GM12891 (cell line): Measurements from ENCODE around the gene CMTM6.

Experiments used
- DNase-seq: peaks from one replicate; pipeline ENCODE4 v3.0.0; 2011; ENCODE audit warnings: low spot score; ENCODE audit not compliant: insufficient read length
- FAIRE-seq: peaks from 2 replicates; lab custom pipeline; 2011; peaks lifted over from hg19 to GRCh38; lab: Jason Lieb, UNC
- PAX5 ChIP-seq: IDR thresholded peaks from 2 replicates; pipeline ENCODE4 v1.6.1; 2011; ENCODE audit warnings: low read length, moderate library complexity, mild to moderate bottlenecking; ENCODE audit not compliant: insufficient read depth, severe bottlenecking
- POLR2A ChIP-seq: IDR thresholded peaks from 2 replicates; pipeline ENCODE4 v1.6.1; 2011; ENCODE audit warnings: low read depth, low read length, control low read depth
- POLR2AphosphoS5 ChIP-seq: IDR thresholded peaks from 2 replicates; pipeline ENCODE4 v1.6.1; 2011; ENCODE audit warnings: low read depth, low read length, control low read depth
- POU2F2 ChIP-seq: IDR thresholded peaks from 2 replicates; pipeline ENCODE4 v1.6.1; 2011; ENCODE audit warnings: low read depth, mild to moderate bottlenecking, control low read depth, low read length, moderate library complexity
- SPI1 ChIP-seq: IDR thresholded peaks from 2 replicates; pipeline ENCODE4 v1.6.1; 2011; ENCODE audit warnings: low read depth, low read length, control low read depth
- TAF1 ChIP-seq: IDR thresholded peaks from 2 replicates; pipeline ENCODE4 v1.6.1; 2011; ENCODE audit warnings: low read depth, low read length, control low read depth

Gene CMTM6

GRCh38 chr3:32457971-32458471 lies 44.6 kb downstream of the CMTM6 start:
- DNase-seq = no peak
- FAIRE-seq = peak; percentile 58
- TF ChIP-seq POLR2A (0 out of 2 replicates have a peak, but pooled peaks have one; percentile 37), SPI1 (0 out of 2 replicates have a peak, but pooled peaks have one; percentile 39), TAF1 (no peak), PAX5 (no peak), POLR2AphosphoS5 (no peak), POU2F2 (no peak)

GRCh38 chr3:32456429-32457130 lies 46.1 kb downstream of the CMTM6 start:
- no peak for FAIRE-seq
- TF ChIP-seq TAF1 (no peak), POU2F2 (no peak), PAX5 (no peak), SPI1 (no peak), POLR2A (no peak), POLR2AphosphoS5 (no peak)
- DNase-seq = no peak

DNA sequence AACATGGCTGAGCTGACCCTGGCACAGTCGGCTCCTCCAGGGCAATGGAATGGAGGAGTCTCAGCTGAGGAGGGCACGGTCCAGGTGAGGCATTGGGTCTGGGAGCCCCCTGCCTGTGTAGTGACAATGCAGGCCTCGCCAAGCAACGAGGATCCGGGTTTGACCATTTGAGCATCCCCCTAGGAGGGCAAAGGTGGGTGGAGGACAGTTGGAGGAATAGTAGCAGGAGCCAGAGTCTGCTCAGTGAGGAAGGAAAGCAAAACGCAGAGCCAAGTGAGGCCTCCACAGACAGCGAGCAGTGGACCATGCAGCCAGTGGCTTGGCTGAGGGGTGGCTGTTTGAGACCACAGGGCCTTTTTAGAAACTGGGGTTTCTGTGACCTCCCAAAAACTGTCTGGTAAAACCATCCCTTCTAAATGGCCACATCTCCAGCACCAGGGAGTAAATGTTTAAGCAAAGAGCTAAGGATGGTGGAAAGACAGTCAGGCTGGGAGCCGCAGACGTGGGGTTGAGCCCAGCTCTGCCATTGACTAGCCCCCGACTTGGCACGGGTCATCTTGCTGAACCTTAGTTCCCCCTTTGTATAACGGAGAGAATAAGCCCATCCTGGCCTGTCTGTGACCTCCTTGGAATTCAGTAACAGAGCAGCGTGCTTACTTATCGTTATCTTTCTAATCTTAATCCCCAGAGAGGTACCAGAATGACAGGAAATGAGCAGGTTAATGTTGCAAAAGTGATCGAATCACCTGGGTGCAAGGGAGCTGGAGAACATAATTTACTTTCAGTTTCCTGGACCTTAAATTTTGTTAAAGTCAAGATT lies 46.8 kb downstream of the CMTM6 start:
- TF ChIP-seq PAX5 (no peak), TAF1 (no peak), POLR2AphosphoS5 (no peak), POLR2A (no peak), SPI1 (no peak), POU2F2 (no peak)
- peak; percentile 16 for FAIRE-seq
- no peak for DNase-seq

DNA sequence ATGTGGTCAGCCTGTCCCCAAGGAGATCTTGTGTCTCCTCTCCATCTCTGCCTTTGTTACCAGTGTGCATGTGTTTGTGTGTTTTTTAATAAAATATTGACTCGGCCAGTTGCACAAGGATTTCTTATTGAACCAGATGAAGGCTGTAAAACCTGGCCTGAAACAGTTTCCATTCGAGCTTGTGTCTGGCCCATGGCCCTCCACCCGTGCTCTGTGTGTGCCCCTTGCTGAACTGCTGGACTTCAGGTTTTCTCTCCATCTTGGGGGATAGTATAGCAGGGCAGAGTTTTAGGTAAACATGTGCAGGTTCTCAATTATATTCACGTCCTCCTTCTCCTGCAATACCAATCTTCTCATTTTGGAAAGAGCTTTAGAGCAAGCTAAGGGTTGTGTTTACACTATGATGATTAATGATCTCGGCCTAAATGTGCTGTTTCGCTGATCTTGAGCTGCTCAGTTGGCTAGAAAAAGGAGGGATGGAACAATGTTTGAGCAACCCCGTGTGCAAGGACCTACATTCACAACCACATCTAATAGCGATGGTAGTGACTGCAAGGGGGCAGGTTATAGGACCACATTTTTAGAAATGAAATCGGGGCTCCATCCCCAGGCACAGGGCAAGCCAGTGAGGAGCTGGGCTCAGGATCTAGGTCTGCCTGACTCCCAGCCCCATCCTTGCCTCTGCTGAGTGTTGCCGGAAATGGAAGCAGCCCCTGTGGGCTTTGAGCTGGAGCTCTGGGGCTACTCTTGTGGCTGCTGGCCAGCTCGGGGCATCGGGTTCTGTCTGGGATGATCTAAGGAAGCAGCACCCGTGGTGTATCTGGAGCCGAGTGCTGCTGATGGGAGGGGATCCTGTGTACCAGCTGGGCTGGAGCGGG lies 47.7 kb downstream of the CMTM6 start:
- FAIRE-seq (no peak), DNase-seq (no peak)
- no peak for TF ChIP-seq POLR2A
- no peak for TF ChIP-seq SPI1
- TF ChIP-seq PAX5 = no peak
- no peak for TF ChIP-seq POU2F2
- TF ChIP-seq POLR2AphosphoS5 = no peak
- TF ChIP-seq TAF1 = no peak

DNA sequence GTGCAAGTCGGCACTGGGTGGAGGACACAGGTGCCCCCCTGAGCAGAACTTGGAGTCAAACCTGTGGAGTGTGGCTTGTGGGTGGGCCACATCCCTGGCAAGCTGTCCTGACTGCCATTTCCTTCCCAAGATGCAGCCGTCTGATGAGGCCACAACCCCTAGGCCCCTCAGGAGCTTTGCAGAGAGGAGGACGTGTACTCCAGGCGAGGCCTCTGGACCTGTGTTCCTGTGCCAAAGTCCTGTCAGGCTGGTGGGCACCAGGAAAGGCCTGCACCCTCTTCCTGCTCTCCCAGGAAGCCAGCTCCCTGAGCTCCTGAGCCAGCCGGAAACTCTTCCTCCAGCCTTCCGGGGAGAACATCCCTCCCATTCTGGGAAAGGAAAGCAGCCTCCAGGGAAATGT lies 48.5 kb downstream of the CMTM6 start:
- no peak for FAIRE-seq

GRCh38 chr3:32453346-32453745 lies 49.3 kb downstream of the CMTM6 start:
- DNase-seq = no peak
- no peak for TF ChIP-seq POU2F2
- TF ChIP-seq PAX5 = no peak
- no peak for TF ChIP-seq POLR2AphosphoS5
- no peak for TF ChIP-seq TAF1
- TF ChIP-seq POLR2A = no peak
- TF ChIP-seq SPI1 = no peak
- no peak for FAIRE-seq

More for the DNA sequence above, 48.5 kb downstream of the CMTM6 start:
- TF ChIP-seq POLR2A (no peak), POLR2AphosphoS5 (no peak)
- no peak for DNase-seq

DNA sequence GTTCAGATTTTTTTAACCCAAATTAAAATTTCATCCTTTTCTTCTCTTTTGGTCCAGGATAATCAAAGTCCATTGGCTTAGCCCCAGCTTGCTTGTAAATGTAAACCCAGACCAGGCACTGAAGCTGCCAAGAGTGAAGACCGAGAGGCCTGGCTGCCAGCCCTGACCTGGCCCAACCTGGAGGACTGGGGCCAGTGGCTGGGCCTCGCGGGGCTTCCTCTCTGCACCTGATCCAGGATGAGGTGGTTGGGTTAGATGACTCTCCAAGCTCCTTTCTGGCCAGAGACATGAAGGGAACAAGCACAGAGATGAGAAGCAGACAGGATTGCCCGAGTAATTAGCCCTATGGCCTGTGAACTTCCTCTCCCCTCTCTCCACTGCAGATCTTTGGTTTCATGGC lies 50.6 kb downstream of the CMTM6 start:
- FAIRE-seq (no peak), DNase-seq (no peak)
- no peak for TF ChIP-seq TAF1
- TF ChIP-seq POLR2A = no peak

GRCh38 chr3:32450992-32451659 lies 51.5 kb downstream of the CMTM6 start:
- no peak for DNase-seq

More at GRCh38 chr3:32450992-32451659, 51.5 kb downstream of the CMTM6 start:
- no peak for TF ChIP-seq POLR2AphosphoS5
- TF ChIP-seq PAX5 = no peak
- TF ChIP-seq POLR2A = no peak
- no peak for TF ChIP-seq POU2F2
- no peak for TF ChIP-seq TAF1
- no peak for TF ChIP-seq SPI1
- FAIRE-seq = no peak
